ENCODE measurements around the gene UVRAG. TPM values are rescaled to one million over a fixed set of nuclear protein-coding genes. Genes with fewer than 3 reads are reported as not detected.
"Not testable (repeated sequence)": the region's sequence is repeated elsewhere in the genome, so short reads cannot be mapped to it uniquely, and the experiment has no call there.

Gene UVRAG
- total RNA-seq, 3 donors from 2014 or later = 43.3 to 73.0 (median 48.9) TPM

DNA sequence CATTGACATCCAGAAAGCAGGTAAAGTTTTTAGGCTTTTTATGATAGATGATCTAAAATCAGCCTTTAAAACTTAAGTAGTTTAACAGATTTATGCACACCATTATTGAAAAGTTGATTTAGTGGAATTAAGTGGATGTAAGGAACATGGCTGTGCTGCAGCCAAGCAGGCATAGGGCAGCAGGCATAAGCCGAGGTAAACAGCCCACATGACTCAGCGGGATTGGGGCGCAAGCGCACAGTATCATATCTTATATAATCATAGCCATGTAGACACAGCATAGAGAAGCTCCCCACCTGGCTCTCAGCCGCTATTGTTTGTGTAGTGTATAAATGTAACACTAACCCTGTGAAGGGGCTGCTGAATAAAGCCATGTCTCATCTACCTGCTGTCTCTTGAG, 233.8 kb downstream of the UVRAG start:
- intact Hi-C loops (cut with DNase I; ENCODE audit: low total_unique reads) = no loop called here
- Histone ChIP-seq H3K9me3 (peaks cover 0 to 15% of the 10 kb centered on the region in 2 donors), H3K27ac (no peak overlapping the region)

GRCh38 chr11:76049511-76049910, 234.5 kb downstream of the UVRAG start:
- H3K36me3 ChIP-seq = no peaks in the 10 kb centered on the region
- no peaks in the 10 kb centered on the region for H3K4me1 ChIP-seq
- H3K4me3 ChIP-seq = no peak overlapping the region
- H3K27me3 ChIP-seq = no peaks in the 10 kb centered on the region
- no peak overlapping the region for H3K27ac ChIP-seq
- TF ChIP-seq CTCF (IDR thresholded peaks at IDR 0.05) (no peak), POLR2A (IDR thresholded peaks at IDR 0.05) (no peak), POLR2AphosphoS5 (IDR thresholded peaks at IDR 0.05) (no peak)
- H3K9me3 ChIP-seq = peaks cover 0 to 15% of the 10 kb centered on the region in 2 donors
- no peak for DNase-seq (ENCODE audit: low spot score in 2 of 2)
- intact Hi-C loops (cut with DNase I; ENCODE audit: low total_unique reads) = no loop called here

More for the DNA sequence above, 233.8 kb downstream of the UVRAG start:
- H3K27me3 ChIP-seq = no peaks in the 10 kb centered on the region
- H3K4me3 ChIP-seq = no peak overlapping the region
- no peak for TF ChIP-seq POLR2A (IDR thresholded peaks at IDR 0.05)
- TF ChIP-seq CTCF (IDR thresholded peaks at IDR 0.05) = no peak
- no peak for TF ChIP-seq POLR2AphosphoS5 (IDR thresholded peaks at IDR 0.05)
- DNase-seq (ENCODE audit: low spot score in 2 of 2) = no peak
- no peaks in the 10 kb centered on the region for H3K4me1 ChIP-seq
- no peaks in the 10 kb centered on the region for H3K36me3 ChIP-seq

DNA sequence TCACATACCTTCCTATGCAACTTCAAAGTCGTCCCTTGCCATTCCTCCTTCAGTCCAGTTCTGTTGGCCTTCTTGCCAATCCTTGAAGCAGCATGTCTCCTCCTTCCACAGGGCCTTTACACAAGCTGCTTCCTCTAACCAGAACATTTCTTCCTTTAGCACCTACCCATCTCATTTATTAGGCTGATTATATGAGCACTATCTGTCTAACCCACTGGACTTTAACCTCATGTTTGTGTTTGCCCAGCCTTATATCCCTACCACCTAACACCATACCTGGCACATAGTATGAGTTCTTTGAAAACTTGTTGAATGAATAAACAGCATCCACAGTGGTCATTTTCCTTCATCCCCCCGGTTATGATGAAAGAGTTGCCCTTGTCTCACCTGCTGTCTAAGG, 236.9 kb downstream of the UVRAG start:
- no peak overlapping the region for H3K27ac ChIP-seq
- no peaks in the 10 kb centered on the region for H3K36me3 ChIP-seq
- no peak for DNase-seq (ENCODE audit: low spot score in 2 of 2)
- no peaks in the 10 kb centered on the region for H3K4me1 ChIP-seq
- no peak for TF ChIP-seq CTCF (IDR thresholded peaks at IDR 0.05)
- TF ChIP-seq POLR2AphosphoS5 (IDR thresholded peaks at IDR 0.05) = no peak
- TF ChIP-seq POLR2A (IDR thresholded peaks at IDR 0.05) = no peak
- no peak overlapping the region for H3K4me3 ChIP-seq
- intact Hi-C loops (cut with DNase I; ENCODE audit: low total_unique reads) = no loop called here
- peaks cover 0 to 15% of the 10 kb centered on the region in 2 donors for H3K9me3 ChIP-seq
- H3K27me3 ChIP-seq = no peaks in the 10 kb centered on the region

- H3K4me1 ChIP-seq = no peaks in the 10 kb centered on the region
- no peak overlapping the region for H3K4me3 ChIP-seq
- H3K27ac ChIP-seq = no peak overlapping the region
- no peak for DNase-seq (ENCODE audit: low spot score in 2 of 2)
- no peaks in the 10 kb centered on the region for H3K36me3 ChIP-seq
- H3K9me3 ChIP-seq = peaks cover 0 to under 1% of the 10 kb centered on the region in 2 donors
- no peaks in the 10 kb centered on the region for H3K27me3 ChIP-seq
- TF ChIP-seq POLR2A (IDR thresholded peaks at IDR 0.05) (no peak), POLR2AphosphoS5 (IDR thresholded peaks at IDR 0.05) (no peak), CTCF (IDR thresholded peaks at IDR 0.05) (no peak)
- intact Hi-C loops (cut with DNase I; ENCODE audit: low total_unique reads) = no loop called here
Observed at GRCh38 chr11:76054330-76054729, 239.3 kb downstream of the UVRAG start.

GRCh38 chr11:76056876-76057275, 241.9 kb downstream of the UVRAG start:
- TF ChIP-seq CTCF (IDR thresholded peaks at IDR 0.05) = no peak
- no peak for TF ChIP-seq POLR2A (IDR thresholded peaks at IDR 0.05)
- TF ChIP-seq POLR2AphosphoS5 (IDR thresholded peaks at IDR 0.05) = no peak
- no peaks in the 10 kb centered on the region for H3K9me3 ChIP-seq
- H3K27me3 ChIP-seq = no peaks in the 10 kb centered on the region
- H3K4me1 ChIP-seq = no peaks in the 10 kb centered on the region
- no peak overlapping the region for H3K27ac ChIP-seq
- H3K36me3 ChIP-seq = no peaks in the 10 kb centered on the region
- no peak for DNase-seq (ENCODE audit: low spot score in 2 of 2)
- intact Hi-C loops (cut with DNase I; ENCODE audit: low total_unique reads) = loop anchor here (2.0 kb wide), 1 partner anchor 56 kb away; no protein-coding TSS in a partner anchor
- H3K4me3 ChIP-seq = no peak overlapping the region

- H3K27me3 ChIP-seq; H3K27ac ChIP-seq; intact Hi-C loops (cut with DNase I; ENCODE audit: low total_unique reads); H3K36me3 ChIP-seq; H3K4me1 ChIP-seq; H3K9me3 ChIP-seq; H3K4me3 ChIP-seq; DNase-seq (ENCODE audit: low spot score in 2 of 2): not testable (repeated sequence)
Observed at GRCh38 chr11:76060475-76061036, 245.5 kb downstream of the UVRAG start.
